Right renal cortex interstitium (tissue), 3 donors: ENCODE results near the gene TPRX1. TPM values are rescaled to one million over a fixed set of nuclear protein-coding genes. Genes with fewer than 3 reads are reported as not detected.
"Not testable (repeated sequence)": the region's sequence is repeated elsewhere in the genome, so short reads cannot be mapped to it uniquely, and the experiment has no call there.

ENCODE experiments used
- DNase-seq, 3 donors: peaks; one replicate each; pipeline ENCODE4 v3.0.0-alpha.2; 2013; ENCODE audit warnings: low read depth in 3 of 3, low spot score in 2 of 3
- polyA plus RNA-seq, 3 donors: library from polyadenylated mRNA; unstranded; fragments of 120-200 nt; gene quantifications; one replicate each; pipeline ENCODE4 v1.2.1, GENCODE V29; 2013; ENCODE audit not compliant: insufficient read length in 3 of 3

TPRX1 gene
- polyA plus RNA-seq, 3 donors, result not detected

- no peak for DNase-seq
Measured at GRCh38 chr19:47802521-47803043, 1.8 kb downstream of the TPRX1 start.

- DNase-seq, result no peak
Measured at GRCh38 chr19:47801270-47801669, 3.1 kb downstream of the TPRX1 start.

DNA sequence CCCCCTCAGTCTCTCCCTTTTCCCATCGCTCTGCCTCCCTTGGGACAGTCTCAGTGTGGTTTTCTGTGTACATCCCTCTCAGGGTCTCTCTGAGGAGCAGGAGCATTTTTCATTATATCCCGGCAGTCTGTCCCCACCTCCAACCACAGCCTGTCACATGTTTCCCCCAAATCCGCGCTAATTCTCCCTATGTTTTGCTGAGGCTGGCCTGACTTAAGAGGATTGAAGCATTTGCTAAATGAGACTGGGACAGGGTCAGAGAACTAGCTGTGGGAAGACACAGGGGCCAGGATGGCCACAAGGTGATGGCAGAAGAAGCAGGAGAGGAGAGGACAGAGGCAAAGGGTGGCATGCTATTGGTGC, 5.5 kb downstream of the TPRX1 start:
- DNase-seq, result no peak

DNA sequence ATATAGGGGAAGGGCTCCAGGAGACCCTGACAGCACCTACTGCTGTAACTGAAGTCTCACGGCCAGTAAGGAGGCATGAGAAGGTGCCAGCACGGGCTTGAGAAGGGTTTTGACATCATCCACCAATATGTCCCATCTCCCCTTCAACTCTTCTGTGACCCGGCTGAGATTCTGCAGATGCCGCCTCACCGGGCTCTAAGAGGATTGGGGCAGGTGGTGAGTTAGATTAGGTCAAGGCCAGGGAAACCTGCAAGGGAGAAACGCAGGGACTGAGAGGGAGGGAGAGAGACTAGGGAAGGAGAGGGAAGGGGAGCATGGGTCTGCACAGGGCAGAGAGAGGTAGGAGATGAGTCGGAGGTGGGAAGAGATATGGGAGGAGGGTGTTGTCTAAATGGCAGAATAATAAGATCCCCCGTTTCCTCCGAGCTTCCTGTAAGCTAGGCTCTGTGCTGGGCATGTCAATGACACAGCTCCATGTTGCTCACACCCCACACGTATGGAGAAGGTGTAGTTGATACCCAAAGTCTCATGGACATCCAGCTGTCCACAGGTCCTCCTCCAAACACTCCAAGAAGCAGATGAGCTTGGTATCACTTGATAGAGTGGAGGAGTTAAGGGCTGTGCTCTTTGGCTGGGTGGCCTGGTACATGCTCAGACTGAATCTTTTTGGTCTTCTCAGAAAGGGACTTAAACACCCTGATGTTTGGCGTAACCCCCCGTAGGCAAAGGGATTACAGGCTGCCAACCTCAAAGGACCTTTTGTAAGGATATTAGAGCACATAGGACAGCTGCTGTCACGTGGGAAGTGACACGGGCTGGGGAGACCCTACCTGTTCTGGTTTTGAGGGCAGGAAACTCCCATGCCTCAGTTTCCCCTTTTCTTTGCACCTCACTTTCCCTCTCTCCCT, 6.1 kb downstream of the TPRX1 start:
- DNase-seq, result no peak

DNA sequence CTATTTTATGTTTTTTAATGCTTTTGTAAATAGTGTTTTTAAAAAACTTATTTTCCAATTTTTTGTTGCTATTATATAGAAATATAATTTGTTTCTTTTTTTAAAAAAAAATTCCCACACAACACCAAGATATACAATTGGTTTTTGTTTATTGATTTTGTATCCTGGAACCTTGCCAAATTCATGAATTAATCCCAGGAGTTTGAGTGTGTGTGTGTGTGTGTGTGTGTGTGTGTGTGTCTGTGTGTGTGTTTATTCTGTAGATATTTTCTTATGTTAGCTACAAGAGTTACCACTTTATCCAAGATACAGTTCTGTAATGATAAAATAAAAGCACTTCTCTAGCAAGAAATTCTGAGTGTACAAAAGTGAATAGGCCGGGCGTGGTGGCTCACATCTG, 7.6 kb downstream of the TPRX1 start:
- no peak for DNase-seq

GRCh38 chr19:47794526-47794925, 9.8 kb downstream of the TPRX1 start:
- DNase-seq, result no peak

DNA sequence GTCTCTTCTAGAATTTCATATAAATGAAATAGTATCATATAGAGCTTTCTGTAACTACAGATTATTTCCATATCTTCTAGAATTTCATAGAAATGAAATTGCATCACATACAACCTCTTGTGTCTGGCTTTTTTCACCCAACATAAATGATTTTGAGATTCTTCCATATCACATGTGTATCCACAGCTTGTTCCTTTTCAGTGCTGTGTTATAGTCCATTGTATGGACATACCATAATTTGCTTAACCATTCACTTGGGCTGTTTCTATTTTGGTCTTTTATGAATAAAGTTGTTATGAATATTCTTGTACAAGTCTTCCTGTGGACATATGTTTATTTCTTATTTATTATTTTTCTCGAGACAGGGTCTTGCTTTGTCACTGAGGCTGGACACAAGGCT, 11.7 kb downstream of the TPRX1 start:
- no peak for DNase-seq

- no peak for DNase-seq
Measured at GRCh38 chr19:47790398-47790814, 13.9 kb downstream of the TPRX1 start.

DNA sequence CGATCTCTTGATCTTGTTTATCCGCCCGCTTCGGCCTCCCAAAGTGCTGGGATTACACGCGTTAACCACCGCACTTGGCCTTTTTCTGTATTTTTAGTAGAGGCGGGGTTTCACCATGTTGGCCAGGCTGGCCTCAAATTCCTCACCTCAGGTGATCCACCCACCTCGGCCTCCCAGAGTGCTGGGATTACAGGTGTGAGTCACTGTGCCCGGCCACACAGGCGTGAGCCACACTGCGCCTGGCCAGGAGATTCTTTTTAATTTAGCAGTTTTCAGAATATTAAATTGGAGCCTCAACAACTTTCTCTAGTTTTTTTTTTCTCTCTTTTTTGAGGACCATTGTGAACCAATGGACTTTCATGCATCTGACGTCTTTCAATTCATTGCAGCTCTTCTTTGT, 14.5 kb downstream of the TPRX1 start:
- DNase-seq, result not testable (repeated sequence)

DNA sequence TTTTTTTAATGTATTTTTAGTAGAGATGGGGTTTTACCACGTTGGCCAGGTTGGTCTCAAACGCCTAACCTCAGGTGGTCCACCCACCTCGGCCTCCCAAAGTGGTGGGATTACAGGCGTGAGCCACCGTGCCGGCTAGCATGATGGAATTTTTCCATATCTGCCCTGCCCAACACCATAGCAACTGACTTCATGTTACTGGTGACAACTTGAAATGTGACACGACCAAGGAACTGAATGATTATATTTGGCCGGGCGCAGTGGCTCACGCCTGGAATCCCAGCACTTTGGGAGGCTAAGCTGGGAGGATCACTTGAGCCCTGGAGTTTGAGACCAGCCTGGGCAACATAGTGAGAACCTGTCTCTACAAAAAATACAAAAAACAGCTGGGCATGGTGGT, 17.0 kb downstream of the TPRX1 start:
- DNase-seq, result not testable (repeated sequence)

DNA sequence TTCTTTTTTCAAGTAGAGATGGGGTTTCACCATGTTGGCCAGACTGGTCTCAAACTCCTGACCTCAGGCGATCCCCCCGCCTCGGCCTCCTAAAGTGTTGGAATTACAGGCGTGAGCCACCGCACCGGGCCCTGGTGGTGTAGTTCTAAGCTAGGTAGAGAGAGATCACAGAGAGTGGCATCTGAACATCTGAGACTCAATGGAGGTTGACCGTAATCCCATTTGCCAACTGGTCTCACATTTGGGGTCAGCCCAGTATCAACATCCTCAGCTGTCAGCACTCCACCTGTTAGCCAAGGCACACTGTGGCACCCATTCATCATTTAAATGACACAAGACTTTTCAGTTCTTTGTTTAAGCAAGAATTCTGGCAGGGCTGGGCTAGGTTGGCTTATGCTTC, 17.8 kb downstream of the TPRX1 start:
- no peak for DNase-seq

DNA sequence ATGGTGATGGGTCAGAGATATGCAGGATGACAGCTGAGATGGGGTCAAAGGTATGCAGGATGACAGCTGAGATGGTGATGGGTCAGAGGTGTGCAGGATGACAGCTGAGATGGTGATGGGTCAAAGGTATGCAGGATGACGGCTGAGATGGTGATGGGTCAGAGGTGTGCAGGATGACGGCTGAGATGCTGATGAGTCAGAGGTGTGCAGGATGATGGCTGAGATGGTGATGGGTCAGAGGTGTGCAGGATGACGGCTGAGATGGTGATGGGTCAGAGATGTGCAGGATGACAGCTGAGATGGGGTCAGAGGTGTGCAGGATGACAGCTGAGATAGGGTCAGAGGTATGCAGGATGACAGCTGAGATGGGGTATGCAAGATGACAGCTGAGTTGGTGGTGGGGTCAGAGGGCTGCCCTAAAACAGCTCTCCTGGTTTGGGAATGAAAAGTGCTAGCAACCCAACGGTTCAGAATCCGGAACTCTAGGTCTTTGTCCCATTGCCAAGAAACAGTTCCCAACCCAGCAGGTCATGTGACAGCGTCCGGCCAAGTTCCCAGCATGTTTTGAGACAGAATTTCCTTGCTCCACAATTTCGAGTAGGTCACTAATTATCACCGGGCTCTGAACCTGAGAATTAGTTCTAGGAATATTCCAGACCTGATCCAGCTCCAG, 22.6 kb downstream of the TPRX1 start:
- DNase-seq, result no peak

DNA sequence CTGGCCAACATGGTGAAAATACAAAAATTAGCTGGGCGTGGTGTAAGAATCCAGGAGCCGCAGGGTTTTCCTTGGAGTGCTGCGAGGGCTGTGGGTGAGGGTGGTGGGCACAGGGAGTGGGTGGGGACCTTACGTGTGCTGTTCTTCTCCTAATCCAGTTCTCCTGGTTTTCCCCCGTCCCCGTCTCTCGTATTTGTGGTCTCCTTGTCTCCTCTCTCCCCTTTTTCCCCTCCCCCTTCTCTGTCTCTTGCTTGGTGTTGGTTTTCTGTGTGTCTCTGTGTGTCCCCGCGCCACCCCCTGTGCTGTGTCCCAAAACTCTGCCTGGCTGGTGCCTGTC, 24.2 kb downstream of the TPRX1 start:
- no peak for DNase-seq

GRCh38 chr19:47779524-47780214, 24.7 kb downstream of the TPRX1 start:
- DNase-seq, result no peak

- DNase-seq, result no peak
Measured at GRCh38 chr19:47778954-47779351, 25.4 kb downstream of the TPRX1 start.

- DNase-seq, result peak; percentile 58 to 72 (median 70)
Measured at GRCh38 chr19:47778049-47778953, 26.1 kb downstream of the TPRX1 start, which contains the start of gene SELENOW. SELENOW (plus strand) TSS chr19:47778703; CDS start chr19:47778786, 83 bp downstream.

DNA sequence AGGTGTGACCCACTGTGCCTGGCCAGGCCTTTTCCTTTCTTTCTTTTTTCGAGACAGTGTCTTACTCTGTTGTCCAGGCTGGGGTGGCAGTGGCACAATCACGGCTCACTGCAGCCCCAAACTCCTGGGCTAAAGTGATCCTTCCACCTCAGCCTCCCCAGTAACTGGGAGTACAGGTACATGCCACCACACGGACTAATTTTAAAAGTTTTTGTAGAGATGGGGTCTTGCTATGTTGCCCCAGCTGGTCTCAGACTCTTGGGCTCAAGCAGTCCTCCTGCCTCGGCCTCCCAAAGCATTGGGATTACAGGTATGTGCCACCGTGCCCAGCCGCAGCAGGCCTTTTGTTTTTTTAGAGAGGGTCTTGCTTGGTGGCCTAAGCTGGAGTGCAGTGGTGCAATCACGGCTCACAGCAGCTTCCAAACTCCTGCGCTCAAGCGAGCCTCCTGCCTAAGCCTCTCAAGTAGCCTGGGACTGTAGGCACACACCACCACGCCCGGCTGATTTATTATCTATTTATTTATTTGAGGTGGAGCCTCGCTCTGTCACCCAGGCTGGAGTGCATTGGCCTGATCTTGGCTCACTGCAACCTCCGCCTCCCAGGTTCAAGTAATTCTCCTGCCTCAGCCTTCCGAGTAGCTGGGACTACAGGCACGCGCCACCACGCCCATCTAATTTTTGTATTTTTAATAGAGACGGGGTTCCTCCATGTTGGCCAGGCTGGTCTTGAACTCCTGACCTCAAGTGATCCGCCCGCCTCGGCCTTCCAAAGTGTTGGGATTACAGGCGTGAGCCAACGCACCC, 26.9 kb downstream of the TPRX1 start:
- not testable (repeated sequence) for DNase-seq

DNA sequence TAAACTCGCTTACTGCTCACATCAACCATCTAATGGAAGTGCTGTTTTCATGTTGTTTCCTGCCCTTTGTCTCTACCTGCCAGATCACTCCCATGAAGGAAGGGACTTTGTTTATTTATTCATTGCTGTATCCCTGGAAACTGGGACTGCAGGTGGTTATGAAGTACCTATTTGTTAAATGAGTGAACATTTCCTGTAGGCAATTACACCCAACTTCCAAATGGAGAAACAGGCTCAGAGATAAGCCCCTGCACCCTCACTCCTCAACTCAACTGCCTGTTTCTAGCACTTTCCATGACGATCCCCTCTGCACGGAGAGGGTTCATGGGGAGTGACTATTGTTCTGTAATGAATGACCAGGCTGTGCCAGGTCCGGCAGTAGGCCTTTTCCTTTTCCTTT, 27.8 kb downstream of the TPRX1 start:
- no peak for DNase-seq

DNA sequence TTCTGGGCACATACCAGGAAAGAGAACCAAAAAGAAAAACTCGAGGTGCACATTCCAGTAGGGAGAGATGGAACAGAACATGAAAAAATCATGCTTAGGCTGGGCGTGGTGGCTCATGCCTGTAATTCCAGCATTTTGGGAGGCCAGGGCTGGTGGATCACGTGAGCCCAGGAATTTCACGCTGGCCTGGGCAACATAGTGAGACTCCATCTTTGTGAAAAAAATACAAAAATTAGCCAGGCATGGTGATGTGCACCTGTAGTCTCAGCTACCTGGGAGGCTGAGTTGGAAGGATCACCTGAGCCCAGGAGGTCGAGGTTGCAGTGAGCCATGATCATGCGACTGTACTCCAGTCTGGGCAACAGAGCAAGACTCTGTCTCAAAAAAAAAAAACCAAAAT, 33.1 kb downstream of the TPRX1 start:
- DNase-seq, result not testable (repeated sequence)
